MM.1S (cell line): ENCODE data around the gene CUEDC2.
A peak's percentile ranks its signal among the peaks of the same experiment; 100 is the strongest.

ENCODE experiments used
- DNase-seq: peaks from one replicate; pipeline ENCODE4 v3.0.0-alpha.2; 2015
- H2AFZ ChIP-seq: fragments of 300-600 bp; sonication (generic); 2 replicates; pipeline ENCODE4 v1.6.0; 2016; ENCODE audit warnings: antibody characterized with exemption, low read length
- H3F3A ChIP-seq: fragments of 300-600 bp; sonication (generic); 2 replicates; pipeline ENCODE4 v1.6.1; 2016; ENCODE audit warnings: mild to moderate bottlenecking, antibody characterized with exemption, low read length, moderate library complexity, mixed read lengths; ENCODE audit not compliant: insufficient read depth
- H3K27ac ChIP-seq: fragments of 300-600 bp; sonication (generic); 2 replicates; pipeline ENCODE4 v1.5.1; 2016; ENCODE audit warnings: mild to moderate bottlenecking, low read length
- H3K27me3 ChIP-seq: fragments of 300-600 bp; sonication (generic); replicated peaks from 2 replicates; pipeline ENCODE4 v1.6.0; 2016; ENCODE audit warnings: low read length; ENCODE audit not compliant: insufficient read depth
- H3K36me3 ChIP-seq: fragments of 300-600 bp; sonication (generic); replicated peaks from 2 replicates; pipeline ENCODE4 v1.6.1; 2016; ENCODE audit warnings: mild to moderate bottlenecking, low read length, mixed read lengths; ENCODE audit not compliant: insufficient read depth
- H3K4me1 ChIP-seq: fragments of 300-600 bp; sonication (generic); 2 replicates; pipeline ENCODE4 v1.6.1; 2016; ENCODE audit warnings: low read length, mixed read lengths
- H3K4me2 ChIP-seq: fragments of 300-600 bp; sonication (generic); 2 replicates; pipeline ENCODE4 v1.6.0; 2016; ENCODE audit warnings: low read depth, low read length
- H3K4me3 ChIP-seq: fragments of 300-600 bp; sonication (generic); 2 replicates; pipeline ENCODE4 v1.5.1; 2016; ENCODE audit warnings: low read length, mixed read lengths
- H3K79me2 ChIP-seq: fragments of 300-600 bp; sonication (generic); 2 replicates; pipeline ENCODE4 v1.6.1; 2016; ENCODE audit warnings: mixed run types, low read length, mixed read lengths
- H3K9ac ChIP-seq: fragments of 300-600 bp; sonication (generic); 2 replicates; pipeline ENCODE4 v1.6.1; 2016; ENCODE audit warnings: low read length, mixed read lengths
- H3K9me2 ChIP-seq: fragments of 300-600 bp; sonication (generic); replicated peaks from 2 replicates; pipeline ENCODE4 v1.6.1; 2016; ENCODE audit warnings: mild to moderate bottlenecking, low read length, mixed read lengths; ENCODE audit not compliant: insufficient read depth
- H3K9me3 ChIP-seq: fragments of 300-600 bp; sonication (generic); replicated peaks from 2 replicates; pipeline ENCODE4 v1.6.1; 2016; ENCODE audit warnings: mild to moderate bottlenecking, low read length, mixed read lengths; ENCODE audit not compliant: insufficient read depth
- H4K20me1 ChIP-seq: fragments of 300-600 bp; sonication (generic); 2 replicates; pipeline ENCODE4 v1.6.1; 2016; ENCODE audit warnings: mild to moderate bottlenecking, low read length, moderate library complexity, mixed read lengths; ENCODE audit not compliant: insufficient read depth
- CTCF ChIP-seq: fragments of 300-600 bp; sonication (generic); IDR thresholded peaks from 2 replicates; pipeline ENCODE4 v1.5.1; 2016; ENCODE audit warnings: antibody characterized with exemption, low read length, mixed read lengths
- EZH2 ChIP-seq: fragments of 300-600 bp; sonication (generic); optimal IDR thresholded peaks from 2 replicates; pipeline ENCODE3; 2017; ENCODE audit warnings: low read depth, mild to moderate bottlenecking, antibody characterized with exemption, low read length, mixed read lengths
- EZH2phosphoT487 ChIP-seq: fragments of 300-600 bp; sonication (generic); IDR thresholded peaks from 2 replicates; pipeline ENCODE4 v1.6.1; 2018; ENCODE audit warnings: antibody characterized with exemption, low read length

CUEDC2 gene

GRCh38 chr10:102414749-102415148 lies 17.6 kb downstream of the CUEDC2 start:
- Histone ChIP-seq H3K36me3 (no peaks in the 10 kb centered on the region), H3K27ac (no peak overlapping the region), H3K4me1 (peaks cover 4% of the 10 kb centered on the region; the same call in 1 of the 2 replicates), H3K79me2 (no peaks in the 10 kb centered on the region), H3K27me3 (peaks cover 81% of the 10 kb centered on the region), H3K9ac (no peak overlapping the region), H3K9me3 (no peaks in the 10 kb centered on the region), H2AFZ (no peak overlapping the region), H3K4me2 (no peak overlapping the region), H4K20me1 (no peaks in the 10 kb centered on the region), H3K9me2 (no peaks in the 10 kb centered on the region), H3F3A (peaks cover 1% of the 10 kb centered on the region; the same call in 1 of the 2 replicates), H3K4me3 (no peak overlapping the region)
- TF ChIP-seq CTCF (no peak), EZH2 (no peak), EZH2phosphoT487 (no peak)
- DNase-seq = no peak

- Histone ChIP-seq H3K27me3 (peaks cover 87% of the 10 kb centered on the region), H3K4me3 (no peak overlapping the region), H3K9ac (no peak overlapping the region), H3K4me2 (no peak overlapping the region), H3K27ac (no peak overlapping the region), H3K4me1 (no peaks in the 10 kb centered on the region), H3K9me3 (no peaks in the 10 kb centered on the region), H3K79me2 (no peaks in the 10 kb centered on the region), H3K36me3 (no peaks in the 10 kb centered on the region), H3F3A (no peaks in the 10 kb centered on the region), H4K20me1 (no peaks in the 10 kb centered on the region), H2AFZ (no peak overlapping the region), H3K9me2 (no peaks in the 10 kb centered on the region)
- DNase-seq = no peak
- TF ChIP-seq EZH2 = no peak
- no peak for TF ChIP-seq CTCF
- no peak for TF ChIP-seq EZH2phosphoT487
Measured at GRCh38 chr10:102413806-102414561, 18.4 kb downstream of the CUEDC2 start.

- no peaks in the 10 kb centered on the region for H3K36me3 ChIP-seq
- H3K9me3 ChIP-seq = no peaks in the 10 kb centered on the region
- no peaks in the 10 kb centered on the region for H3F3A ChIP-seq
- no peaks in the 10 kb centered on the region for H3K79me2 ChIP-seq
- H3K9me2 ChIP-seq = no peaks in the 10 kb centered on the region
- no peak overlapping the region for H3K9ac ChIP-seq
- no peak overlapping the region for H3K27ac ChIP-seq
- no peaks in the 10 kb centered on the region for H3K4me1 ChIP-seq
- no peak overlapping the region for H3K4me3 ChIP-seq
- no peaks in the 10 kb centered on the region for H4K20me1 ChIP-seq
- H3K27me3 ChIP-seq = peaks cover 93% of the 10 kb centered on the region
- H3K4me2 ChIP-seq = no peak overlapping the region
- no peak overlapping the region for H2AFZ ChIP-seq
- no peak for TF ChIP-seq EZH2phosphoT487
- no peak for TF ChIP-seq EZH2
- no peak for TF ChIP-seq CTCF
- DNase-seq = peak; percentile 43
Measured at GRCh38 chr10:102413053-102413705, 19.2 kb downstream of the CUEDC2 start.
